ENCODE measurements around the gene RPL15. TPM values are rescaled to one million over a fixed set of nuclear protein-coding genes. Genes with fewer than 3 reads are reported as not detected.

The RPL15 gene
- total and polyA plus RNA-seq, 2 of the 13 experiments (the other 11 are each of a cell fraction or from before 2014, with no cell fraction given), result 1,297 to 3,693 TPM

- TF ChIP-seq TMF1 (CRISPR knock-in tag; IDR thresholded peaks at IDR 0.05; ENCODE audit: low read depth) (no peak), MED1 (CRISPR knock-in tag; IDR thresholded peaks at IDR 0.05) (no peak), NCOA1 (CRISPR knock-in tag; IDR thresholded peaks at IDR 0.05) (no peak), GRHL1 (CRISPR knock-in tag; conservative IDR thresholded peaks at IDR 0.05) (no peak), MYNN (CRISPR knock-in tag; IDR thresholded peaks at IDR 0.05; ENCODE audit: low read depth) (no peak), ZBTB7B (CRISPR knock-in tag; IDR thresholded peaks at IDR 0.05) (no peak), ZSCAN21 (CRISPR knock-in tag; IDR thresholded peaks at IDR 0.05; ENCODE audit: borderline replicate concordance) (no peak), ZNF772 (CRISPR knock-in tag; IDR thresholded peaks at IDR 0.05) (no peak), ZNF468 (CRISPR knock-in tag; IDR thresholded peaks at IDR 0.05) (no peak), AKAP8 (CRISPR knock-in tag; IDR thresholded peaks at IDR 0.05) (no peak), KLF13 (CRISPR knock-in tag; IDR thresholded peaks at IDR 0.05) (no peak), GPN1 (CRISPR knock-in tag; IDR thresholded peaks at IDR 0.05; ENCODE audit: borderline replicate concordance) (no peak), KAT8 (CRISPR knock-in tag; IDR thresholded peaks at IDR 0.05) (0 out of 2 replicates have a peak, but pooled peaks have one; percentile 37), MLXIP (CRISPR knock-in tag; IDR thresholded peaks at IDR 0.05; ENCODE audit: borderline replicate concordance) (no peak), ZNF275 (CRISPR knock-in tag; IDR thresholded peaks at IDR 0.05; ENCODE audit: borderline replicate concordance) (no peak), FOXK2 (IDR thresholded peaks at IDR 0.05) (no peak), ZBTB46 (CRISPR knock-in tag; IDR thresholded peaks at IDR 0.05; ENCODE audit: borderline replicate concordance) (no peak), BCL3 (CRISPR knock-in tag; IDR thresholded peaks at IDR 0.05) (no peak), SP1 (IDR thresholded peaks at IDR 0.05) (no peak), SP1 (CRISPR knock-in tag; IDR thresholded peaks at IDR 0.05) (no peak)
Observed at GRCh38 chr3:23915537-23916108, 1.3 kb upstream of the RPL15 start (continued).
